ENCODE measurements around the gene RNF168.
"Not testable (repeated sequence)": the region's sequence is repeated elsewhere in the genome, so short reads cannot be mapped to it uniquely, and the experiment has no call there.

RNF168 gene

GRCh38 chr3:196463478-196463756, 40.2 kb downstream of the RNF168 start:
- no peak for DNase-seq

- DNase-seq, result not testable (repeated sequence)
Observed at GRCh38 chr3:196462680-196463477, 40.7 kb downstream of the RNF168 start.

GRCh38 chr3:196458063-196458462, 45.5 kb downstream of the RNF168 start:
- DNase-seq, result no peak

GRCh38 chr3:196457470-196457869, 46.1 kb downstream of the RNF168 start:
- not testable (repeated sequence) for DNase-seq

- DNase-seq, result no peak
Observed at GRCh38 chr3:196454935-196455334, 48.6 kb downstream of the RNF168 start.

- DNase-seq, result not testable (repeated sequence)
Observed at GRCh38 chr3:196445391-196445790, 58.2 kb downstream of the RNF168 start.

GRCh38 chr3:196444500-196444894, 59.1 kb downstream of the RNF168 start:
- no peak for DNase-seq

- no peak for DNase-seq
Observed at GRCh38 chr3:196440696-196441095, 62.9 kb downstream of the RNF168 start.

GRCh38 chr3:196440041-196440537, 63.5 kb downstream of the RNF168 start:
- DNase-seq, result no peak

GRCh38 chr3:196432137-196432879, 71.3 kb downstream of the RNF168 start, which contains the start of gene UBXN7:
Gene UBXN7 (minus strand): TSS chr3:196432427. CDS start chr3:196432399, 28 bp downstream.
- DNase-seq, result peak; percentile 98

- DNase-seq, result peak; percentile 42
Observed at GRCh38 chr3:196431181-196432136, 72.1 kb downstream of the RNF168 start.

- DNase-seq, result no peak
Observed at GRCh38 chr3:196428041-196428440, 75.5 kb downstream of the RNF168 start.

GRCh38 chr3:196424421-196424820, 79.1 kb downstream of the RNF168 start:
- not testable (repeated sequence) for DNase-seq

GRCh38 chr3:196423044-196423781, 80.4 kb downstream of the RNF168 start:
- DNase-seq, result peak; percentile 82

- DNase-seq, result not testable (repeated sequence)
Observed at GRCh38 chr3:196421668-196422067, 81.9 kb downstream of the RNF168 start.

- DNase-seq, result no peak
Observed at GRCh38 chr3:196419386-196419785, 84.2 kb downstream of the RNF168 start.
